IPS-15b (cell line): ENCODE measurements around the gene MLN.

Source experiments
- H3K27me3 ChIP-seq: one replicate; pipeline ENCODE4 v1.6.1; 2013; ENCODE audit warnings: low read length; ENCODE audit not compliant: control insufficient read depth, insufficient read depth
- H3K36me3 ChIP-seq: one replicate; pipeline ENCODE4 v1.6.1; 2013; ENCODE audit warnings: low read length; ENCODE audit not compliant: control insufficient read depth, insufficient read depth
- H3K4me1 ChIP-seq: one replicate; pipeline ENCODE4 v1.6.1; 2013; ENCODE audit warnings: mild to moderate bottlenecking, low read length; ENCODE audit not compliant: control insufficient read depth, insufficient read depth
- H3K4me3 ChIP-seq: one replicate; pipeline ENCODE4 v1.5.1; 2013; ENCODE audit warnings: low read depth, low read length
- H3K9ac ChIP-seq: one replicate; pipeline ENCODE4 v1.6.1; 2013; ENCODE audit warnings: low read depth, mild to moderate bottlenecking, low read length
- H3K9me3 ChIP-seq: one replicate; pipeline ENCODE4 v1.6.1; 2013; ENCODE audit warnings: mild to moderate bottlenecking, low read length; ENCODE audit not compliant: control insufficient read depth, insufficient read depth

MLN gene

GRCh38 chr6:33808641-33809180, 4.9 kb upstream of the MLN start:
- H3K4me3 ChIP-seq, result no peak overlapping the region
- H3K36me3 ChIP-seq, result no peaks in the 10 kb centered on the region
- H3K4me1 ChIP-seq, result peaks cover 36% of the 10 kb centered on the region
- no peaks in the 10 kb centered on the region for H3K27me3 ChIP-seq
- no peak overlapping the region for H3K9ac ChIP-seq
- H3K9me3 ChIP-seq, result no peaks in the 10 kb centered on the region

GRCh38 chr6:33807606-33808005, 3.8 kb upstream of the MLN start:
- Histone ChIP-seq H3K4me1 (peaks cover 30% of the 10 kb centered on the region), H3K9ac (no peak overlapping the region), H3K36me3 (no peaks in the 10 kb centered on the region), H3K27me3 (no peaks in the 10 kb centered on the region), H3K9me3 (no peaks in the 10 kb centered on the region), H3K4me3 (no peak overlapping the region)

GRCh38 chr6:33806841-33807240, 3.0 kb upstream of the MLN start:
- H3K9me3 ChIP-seq, result no peaks in the 10 kb centered on the region
- H3K36me3 ChIP-seq, result no peaks in the 10 kb centered on the region
- H3K4me1 ChIP-seq, result peaks cover 27% of the 10 kb centered on the region
- no peaks in the 10 kb centered on the region for H3K27me3 ChIP-seq
- H3K4me3 ChIP-seq, result no peak overlapping the region
- H3K9ac ChIP-seq, result no peak overlapping the region

- Histone ChIP-seq H3K9ac (no peak overlapping the region), H3K4me3 (no peak overlapping the region), H3K9me3 (no peaks in the 10 kb centered on the region), H3K27me3 (no peaks in the 10 kb centered on the region), H3K4me1 (peaks cover 8% of the 10 kb centered on the region), H3K36me3 (no peaks in the 10 kb centered on the region)
Measured at GRCh38 chr6:33802186-33802958, 1.4 kb downstream of the MLN start.

GRCh38 chr6:33801611-33802010, 2.2 kb downstream of the MLN start:
- Histone ChIP-seq H3K36me3 (no peaks in the 10 kb centered on the region), H3K4me1 (peaks cover 10% of the 10 kb centered on the region), H3K4me3 (no peak overlapping the region), H3K9me3 (no peaks in the 10 kb centered on the region), H3K9ac (no peak overlapping the region), H3K27me3 (no peaks in the 10 kb centered on the region)

- H3K27me3 ChIP-seq, result no peaks in the 10 kb centered on the region
- no peaks in the 10 kb centered on the region for H3K36me3 ChIP-seq
- no peak overlapping the region for H3K4me3 ChIP-seq
- no peaks in the 10 kb centered on the region for H3K9me3 ChIP-seq
- H3K4me1 ChIP-seq, result peaks cover 10% of the 10 kb centered on the region
- no peak overlapping the region for H3K9ac ChIP-seq
Measured at GRCh38 chr6:33800248-33800969, 3.4 kb downstream of the MLN start.

- no peaks in the 10 kb centered on the region for H3K9me3 ChIP-seq
- no peaks in the 10 kb centered on the region for H3K27me3 ChIP-seq
- H3K4me1 ChIP-seq, result peaks cover 16% of the 10 kb centered on the region
- no peaks in the 10 kb centered on the region for H3K36me3 ChIP-seq
- H3K4me3 ChIP-seq, result no peak overlapping the region
- no peak overlapping the region for H3K9ac ChIP-seq
Measured at GRCh38 chr6:33799454-33800113, 4.2 kb downstream of the MLN start.

- H3K9me3 ChIP-seq, result no peaks in the 10 kb centered on the region
- no peak overlapping the region for H3K9ac ChIP-seq
- no peaks in the 10 kb centered on the region for H3K36me3 ChIP-seq
- no peak overlapping the region for H3K4me3 ChIP-seq
- H3K4me1 ChIP-seq, result peaks cover 18% of the 10 kb centered on the region
- H3K27me3 ChIP-seq, result no peaks in the 10 kb centered on the region
Measured at GRCh38 chr6:33798343-33798848, 5.4 kb downstream of the MLN start.

GRCh38 chr6:33797626-33798342, 6.0 kb downstream of the MLN start:
- Histone ChIP-seq H3K27me3 (no peaks in the 10 kb centered on the region), H3K9ac (peak overlapping the region; percentile 37), H3K9me3 (no peaks in the 10 kb centered on the region), H3K36me3 (no peaks in the 10 kb centered on the region), H3K4me3 (no peak overlapping the region), H3K4me1 (peaks cover 21% of the 10 kb centered on the region)

- no peaks in the 10 kb centered on the region for H3K9me3 ChIP-seq
- H3K27me3 ChIP-seq, result no peaks in the 10 kb centered on the region
- H3K36me3 ChIP-seq, result no peaks in the 10 kb centered on the region
- no peak overlapping the region for H3K4me3 ChIP-seq
- peaks cover 28% of the 10 kb centered on the region for H3K4me1 ChIP-seq
- H3K9ac ChIP-seq, result peak overlapping the region; percentile 60
Measured at GRCh38 chr6:33794910-33795623, 8.7 kb downstream of the MLN start.

- H3K4me3 ChIP-seq, result no peak overlapping the region
- no peaks in the 10 kb centered on the region for H3K36me3 ChIP-seq
- no peaks in the 10 kb centered on the region for H3K9me3 ChIP-seq
- peaks cover 37% of the 10 kb centered on the region for H3K4me1 ChIP-seq
- no peaks in the 10 kb centered on the region for H3K27me3 ChIP-seq
- peak overlapping the region; percentile 47 for H3K9ac ChIP-seq
Measured at GRCh38 chr6:33792981-33793380, 10.8 kb downstream of the MLN start.
